Nephron progenitor cell (in vitro differentiated cells): ENCODE results near the gene ELF5.

Experiments
- DNase-seq: peaks from one replicate; pipeline ENCODE4 v3.0.0; 2021
- H3K27ac Mint-ChIP-seq: 2 replicates; pipeline ENCODE4 v1.8.0; 2021; ENCODE audit warnings: mild to moderate bottlenecking, moderate library complexity, mixed read lengths
- H3K27me3 Mint-ChIP-seq: 2 replicates; pipeline ENCODE4 v1.8.0; 2021; ENCODE audit warnings: mild to moderate bottlenecking, low read depth, mixed read lengths; ENCODE audit not compliant: poor library complexity
- H3K36me3 Mint-ChIP-seq: 2 replicates; pipeline ENCODE4 v1.8.0; 2021; ENCODE audit warnings: low read depth, mixed read lengths
- H3K4me1 Mint-ChIP-seq: 2 replicates; pipeline ENCODE4 v1.8.0; 2021; ENCODE audit warnings: mixed read lengths
- H3K4me3 Mint-ChIP-seq: 2 replicates; pipeline ENCODE4 v1.8.0; 2021; ENCODE audit warnings: mild to moderate bottlenecking, moderate library complexity, mixed read lengths
- H3K9me3 Mint-ChIP-seq: 2 replicates; pipeline ENCODE4 v1.8.0; 2021; ENCODE audit warnings: mild to moderate bottlenecking, moderate library complexity, mixed read lengths
- TF ChIP-seq, protein P1 (sequence below): fragments of 200-600 bp; sonication (generic); IDR thresholded peaks from 2 replicates; pipeline ENCODE4 v1.5.0; 2021; ENCODE audit warnings: antibody characterized with exemption

Gene ELF5

DNA sequence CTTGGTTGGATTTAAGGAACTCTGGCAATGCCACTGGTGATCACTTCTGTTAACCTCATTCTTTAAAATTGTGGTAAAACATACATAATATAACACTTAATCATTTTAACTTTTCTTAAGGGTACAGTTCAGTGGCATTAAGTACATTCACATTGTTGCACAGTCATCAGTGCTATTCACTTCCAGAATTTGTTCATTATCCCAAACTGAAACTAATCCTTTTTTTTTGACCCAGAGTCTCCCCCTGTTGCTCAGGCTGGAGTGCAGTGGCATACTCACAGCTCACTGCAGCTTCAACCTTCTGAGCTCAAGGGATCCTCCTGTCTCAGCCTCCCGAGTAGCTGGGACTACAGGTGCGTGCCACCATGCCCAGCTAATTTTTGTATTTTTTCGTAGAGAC is 10.6 kb downstream of the ELF5 start:
- Mint-ChIP-seq H3K27me3 (peaks cover 13% of the 10 kb centered on the region), H3K27ac (no peak overlapping the region), H3K4me3 (no peak overlapping the region), H3K4me1 (peaks cover 13% of the 10 kb centered on the region), H3K9me3 (no peaks in the 10 kb centered on the region), H3K36me3 (no peaks in the 10 kb centered on the region)
- no peak for DNase-seq
- TF ChIP-seq, protein P1, sequence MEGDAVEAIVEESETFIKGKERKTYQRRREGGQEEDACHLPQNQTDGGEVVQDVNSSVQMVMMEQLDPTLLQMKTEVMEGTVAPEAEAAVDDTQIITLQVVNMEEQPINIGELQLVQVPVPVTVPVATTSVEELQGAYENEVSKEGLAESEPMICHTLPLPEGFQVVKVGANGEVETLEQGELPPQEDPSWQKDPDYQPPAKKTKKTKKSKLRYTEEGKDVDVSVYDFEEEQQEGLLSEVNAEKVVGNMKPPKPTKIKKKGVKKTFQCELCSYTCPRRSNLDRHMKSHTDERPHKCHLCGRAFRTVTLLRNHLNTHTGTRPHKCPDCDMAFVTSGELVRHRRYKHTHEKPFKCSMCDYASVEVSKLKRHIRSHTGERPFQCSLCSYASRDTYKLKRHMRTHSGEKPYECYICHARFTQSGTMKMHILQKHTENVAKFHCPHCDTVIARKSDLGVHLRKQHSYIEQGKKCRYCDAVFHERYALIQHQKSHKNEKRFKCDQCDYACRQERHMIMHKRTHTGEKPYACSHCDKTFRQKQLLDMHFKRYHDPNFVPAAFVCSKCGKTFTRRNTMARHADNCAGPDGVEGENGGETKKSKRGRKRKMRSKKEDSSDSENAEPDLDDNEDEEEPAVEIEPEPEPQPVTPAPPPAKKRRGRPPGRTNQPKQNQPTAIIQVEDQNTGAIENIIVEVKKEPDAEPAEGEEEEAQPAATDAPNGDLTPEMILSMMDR: no peak

DNA sequence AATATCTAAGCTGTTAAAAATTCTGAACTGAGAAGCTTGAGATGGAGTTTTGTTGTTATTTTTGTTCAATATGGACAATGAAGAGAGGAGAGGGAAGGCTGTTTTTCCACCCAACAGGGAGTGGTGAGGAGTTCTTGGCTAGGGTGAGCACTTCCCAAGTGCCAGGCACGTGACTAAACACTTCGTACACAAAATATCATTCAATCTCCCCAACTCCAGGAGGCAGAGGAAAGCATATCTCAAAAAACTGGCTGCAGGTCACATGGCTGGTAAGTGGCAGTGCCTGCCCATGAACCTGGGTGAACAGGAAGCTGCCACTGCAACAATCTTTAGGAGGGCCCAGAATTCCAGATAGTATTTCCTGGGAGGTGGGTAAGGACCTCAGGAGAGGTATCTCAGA is 11.6 kb downstream of the ELF5 start:
- H3K27me3 Mint-ChIP-seq: peaks cover 13% of the 10 kb centered on the region
- H3K27ac Mint-ChIP-seq: no peak overlapping the region
- no peaks in the 10 kb centered on the region for H3K36me3 Mint-ChIP-seq
- TF ChIP-seq, protein P1: no peak
- DNase-seq: no peak
- peaks cover 13% of the 10 kb centered on the region for H3K4me1 Mint-ChIP-seq
- no peaks in the 10 kb centered on the region for H3K9me3 Mint-ChIP-seq
- H3K4me3 Mint-ChIP-seq: no peak overlapping the region

DNA sequence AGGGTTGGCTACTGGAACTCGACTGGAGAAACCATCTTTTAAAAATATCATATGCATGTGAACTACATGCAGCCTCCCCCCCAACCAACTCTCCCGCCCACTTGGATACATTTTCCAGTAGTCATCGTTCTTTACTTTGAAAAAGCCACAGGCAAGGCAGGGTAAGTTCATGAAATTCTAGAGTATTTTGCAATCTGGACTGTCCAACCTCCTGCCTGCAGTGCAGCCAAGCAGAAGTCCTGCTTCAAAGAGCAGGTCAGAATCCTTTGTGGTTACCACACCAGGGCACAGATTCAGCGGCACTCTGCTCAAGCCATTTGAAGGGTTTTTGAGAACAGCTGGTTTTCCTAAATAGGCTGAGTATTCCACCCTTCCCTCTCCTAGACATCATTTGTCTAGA is 12.1 kb downstream of the ELF5 start:
- no peak for DNase-seq
- Mint-ChIP-seq H3K9me3 (no peaks in the 10 kb centered on the region), H3K27ac (no peak overlapping the region), H3K27me3 (peaks cover 10% of the 10 kb centered on the region), H3K4me3 (no peak overlapping the region), H3K36me3 (no peaks in the 10 kb centered on the region), H3K4me1 (peaks cover 13% of the 10 kb centered on the region)
- TF ChIP-seq, protein P1: no peak

DNA sequence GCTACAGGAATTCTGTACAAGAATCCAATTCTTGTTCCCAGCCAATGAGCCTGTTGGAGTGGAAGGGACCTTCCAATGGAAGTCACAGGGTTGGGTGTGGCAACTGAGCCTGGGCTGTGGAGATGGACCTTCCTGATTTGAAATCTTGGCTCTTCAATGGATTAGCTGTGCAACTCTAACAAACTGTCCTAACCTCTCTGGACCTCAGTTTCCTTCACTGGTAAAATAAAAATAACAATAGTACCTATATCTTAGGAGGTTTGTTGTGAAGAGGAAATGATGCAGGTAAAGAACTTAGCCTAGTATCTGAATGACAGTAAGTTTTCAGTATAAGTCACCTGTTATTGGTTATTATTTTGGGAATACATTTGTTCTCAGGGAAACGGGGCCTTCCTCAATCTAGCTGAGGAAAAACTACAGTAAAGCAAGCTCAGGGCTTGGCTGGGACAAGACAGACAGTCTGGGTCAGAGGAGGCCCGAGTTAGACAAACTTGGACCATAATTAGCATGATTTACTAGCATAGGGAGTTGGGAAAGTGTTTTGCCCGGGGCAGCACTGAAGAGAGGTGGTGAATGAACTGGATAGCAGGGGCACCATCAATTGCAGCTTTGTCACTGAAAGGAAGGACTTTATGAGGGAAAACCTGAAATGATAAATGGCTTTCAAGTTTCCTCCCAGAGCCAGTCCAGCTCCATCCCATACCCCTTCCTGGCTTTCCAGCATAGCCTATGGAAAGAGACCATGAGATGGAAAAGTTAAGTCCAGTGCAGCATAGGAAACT is 13.7 kb downstream of the ELF5 start:
- H3K27ac Mint-ChIP-seq: no peak overlapping the region
- TF ChIP-seq, protein P1: no peak
- peaks cover 9% of the 10 kb centered on the region for H3K27me3 Mint-ChIP-seq
- H3K9me3 Mint-ChIP-seq: no peaks in the 10 kb centered on the region
- H3K4me1 Mint-ChIP-seq: peaks cover 15% of the 10 kb centered on the region
- H3K4me3 Mint-ChIP-seq: no peak overlapping the region
- no peak for DNase-seq
- H3K36me3 Mint-ChIP-seq: no peaks in the 10 kb centered on the region

DNA sequence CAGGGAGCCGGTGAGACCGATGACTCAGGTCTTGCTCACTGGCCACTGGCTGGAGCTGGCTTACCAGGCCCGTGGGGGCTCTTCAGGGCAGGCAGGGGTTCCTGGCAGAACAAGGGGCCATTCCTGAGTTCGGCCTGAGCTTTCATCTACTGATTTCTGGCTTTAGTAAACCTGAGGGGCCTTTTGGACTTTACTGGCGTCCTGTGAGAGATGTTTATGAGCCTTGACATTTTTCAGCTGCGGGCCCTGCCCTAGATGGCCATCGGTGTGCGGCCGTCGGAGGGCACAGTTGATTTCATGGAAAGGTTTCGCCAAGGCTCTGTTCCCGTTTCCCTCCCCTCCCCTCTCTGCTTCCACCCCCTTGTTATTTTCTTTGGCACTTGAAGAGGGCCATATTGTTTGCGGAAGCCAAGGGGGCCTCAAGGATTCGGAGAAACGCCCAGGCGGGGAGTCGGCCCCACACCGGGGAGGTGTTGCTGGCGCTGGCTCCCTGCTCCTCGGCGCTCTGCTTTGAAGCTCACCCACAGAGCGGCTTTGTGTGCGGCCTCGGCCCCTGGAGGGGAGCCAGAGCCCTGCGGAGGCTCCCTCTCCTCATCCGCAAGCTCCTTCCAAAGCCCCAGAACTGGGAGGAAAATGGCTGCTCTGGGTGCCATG is 17.7 kb downstream of the ELF5 start:
- no peak overlapping the region for H3K4me3 Mint-ChIP-seq
- peaks cover 12% of the 10 kb centered on the region for H3K27me3 Mint-ChIP-seq
- no peaks in the 10 kb centered on the region for H3K9me3 Mint-ChIP-seq
- TF ChIP-seq, protein P1: no peak
- no peak overlapping the region for H3K27ac Mint-ChIP-seq
- no peaks in the 10 kb centered on the region for H3K36me3 Mint-ChIP-seq
- peaks cover 10% of the 10 kb centered on the region for H3K4me1 Mint-ChIP-seq
- DNase-seq: no peak
